ENCODE results near the gene NUDT16L1.
A peak's percentile ranks its signal among the peaks of the same experiment; 100 is the strongest.
"Not testable (repeated sequence)": the region's sequence is repeated elsewhere in the genome, so short reads cannot be mapped to it uniquely, and the experiment has no call there.

Gene NUDT16L1

DNA sequence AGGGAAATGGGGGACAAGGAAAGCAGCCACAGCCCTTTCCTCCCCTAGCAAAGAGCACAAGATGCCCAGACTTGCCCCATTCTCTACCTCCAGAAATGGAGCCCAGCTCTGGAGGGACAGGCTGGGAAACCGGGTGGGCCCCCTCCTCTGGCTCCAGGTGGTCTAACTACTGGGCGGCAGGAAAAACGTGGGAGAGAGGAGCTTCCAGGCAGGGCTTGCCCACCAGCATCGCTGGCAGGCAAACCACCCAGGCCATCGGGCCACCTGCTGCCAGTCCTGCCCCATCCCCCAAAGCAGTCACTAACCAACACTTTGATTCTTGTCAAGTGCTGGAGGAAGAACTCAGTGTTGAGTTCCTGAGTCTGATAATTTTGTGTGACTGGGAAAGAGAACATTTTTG, 25.1 kb downstream of the NUDT16L1 start:
- no peak for DNase-seq (ENCODE audit: low spot score)

DNA sequence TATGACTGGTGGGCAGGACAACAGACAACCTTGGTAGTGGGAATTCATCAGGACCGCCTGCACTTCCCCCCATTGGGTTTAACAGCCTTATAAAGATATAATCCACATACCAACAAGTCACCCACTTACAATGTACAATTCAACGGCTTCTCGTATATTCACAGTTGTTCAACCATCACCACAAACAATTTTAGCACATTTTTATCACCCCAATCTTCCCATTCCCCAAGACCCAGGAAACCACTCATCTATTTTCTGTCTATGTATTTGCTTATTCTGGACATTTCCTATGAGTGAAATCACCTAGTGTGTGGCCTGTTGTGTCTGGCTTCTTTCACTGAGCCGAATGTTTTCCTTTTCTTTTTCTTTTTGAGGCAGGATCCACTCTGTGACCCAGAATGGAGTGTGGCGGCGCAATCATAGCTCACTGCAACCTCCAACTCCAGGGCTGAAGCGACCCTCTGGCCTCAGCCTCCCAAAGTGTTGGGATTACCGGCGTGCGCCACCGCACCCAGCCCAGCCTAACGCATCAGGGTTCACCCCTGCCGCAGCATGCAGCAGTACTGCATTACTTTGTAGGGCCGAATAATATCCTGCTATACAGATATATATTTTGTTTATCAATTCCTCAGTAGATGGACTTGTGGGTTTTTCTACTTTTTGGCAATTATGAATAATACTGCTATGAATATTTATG, 29.9 kb downstream of the NUDT16L1 start:
- no peak for DNase-seq (ENCODE audit: low spot score)

DNA sequence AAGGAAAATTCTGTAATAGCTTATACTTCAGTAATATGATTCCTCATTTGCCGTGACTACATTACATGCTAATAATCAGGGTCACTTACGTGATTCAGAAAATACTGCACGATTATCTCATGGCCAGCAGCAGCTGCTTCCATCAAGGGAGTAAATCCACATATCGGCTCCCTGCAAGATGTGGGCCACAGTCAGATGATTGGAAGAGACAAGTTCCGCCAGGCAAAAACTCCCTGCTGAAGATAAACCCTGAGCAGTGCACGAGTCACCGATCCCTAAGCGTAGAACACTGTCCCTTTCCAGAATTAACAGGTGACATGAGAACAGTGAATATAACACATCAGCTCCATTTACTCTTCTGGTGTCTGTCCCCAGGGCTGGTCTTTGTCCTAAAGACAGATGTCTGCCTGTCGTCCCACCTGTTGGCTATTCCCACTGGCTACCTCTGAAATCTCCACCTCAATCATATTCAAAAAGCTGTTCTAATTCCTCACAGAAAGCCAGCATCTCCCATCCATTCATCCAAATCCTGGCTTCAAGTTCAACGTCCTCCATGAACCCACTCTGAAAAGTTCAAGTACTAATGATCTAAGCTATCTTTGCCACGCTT, 31.4 kb downstream of the NUDT16L1 start:
- DNase-seq (ENCODE audit: low spot score), result no peak

DNA sequence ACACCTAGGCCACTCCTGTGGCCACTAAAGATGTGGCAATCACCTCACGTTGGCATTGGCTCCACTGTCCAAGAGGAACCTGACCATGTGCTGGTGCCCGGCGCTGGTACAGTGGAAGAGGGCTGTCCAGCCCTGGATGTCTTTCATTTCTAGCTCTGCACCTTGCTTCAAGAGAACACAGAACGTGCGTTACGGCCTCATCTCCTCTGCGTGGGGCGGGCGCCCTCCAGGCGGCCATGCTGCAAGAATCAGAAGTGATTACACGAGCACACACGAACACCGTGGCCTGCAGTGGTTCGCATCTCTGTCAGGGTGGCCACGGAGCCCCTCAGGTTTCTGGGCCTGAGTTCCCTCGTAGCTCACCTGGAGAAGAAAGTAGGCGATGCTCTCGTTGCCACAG, 33.3 kb downstream of the NUDT16L1 start:
- DNase-seq (ENCODE audit: low spot score), result no peak

DNA sequence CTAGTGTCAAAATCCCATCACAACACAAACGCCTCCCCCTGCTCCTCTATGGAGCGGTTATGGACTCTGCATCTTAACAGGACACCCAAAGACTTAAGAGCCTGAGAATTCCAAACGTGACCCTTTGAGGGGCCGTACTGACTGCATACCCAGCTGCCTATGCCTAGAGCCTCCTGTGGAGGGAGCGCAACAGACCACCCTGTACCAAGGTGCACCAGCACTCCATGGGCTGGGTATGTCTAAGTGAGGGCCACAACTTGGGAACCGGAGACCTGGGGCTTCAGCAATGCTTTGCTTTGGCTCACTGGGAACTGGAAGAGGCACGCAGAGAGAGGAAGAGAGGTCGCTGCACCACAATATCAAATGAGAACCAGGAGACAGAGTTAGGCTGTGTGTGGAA, 35.3 kb downstream of the NUDT16L1 start:
- DNase-seq (ENCODE audit: low spot score), result no peak

DNA sequence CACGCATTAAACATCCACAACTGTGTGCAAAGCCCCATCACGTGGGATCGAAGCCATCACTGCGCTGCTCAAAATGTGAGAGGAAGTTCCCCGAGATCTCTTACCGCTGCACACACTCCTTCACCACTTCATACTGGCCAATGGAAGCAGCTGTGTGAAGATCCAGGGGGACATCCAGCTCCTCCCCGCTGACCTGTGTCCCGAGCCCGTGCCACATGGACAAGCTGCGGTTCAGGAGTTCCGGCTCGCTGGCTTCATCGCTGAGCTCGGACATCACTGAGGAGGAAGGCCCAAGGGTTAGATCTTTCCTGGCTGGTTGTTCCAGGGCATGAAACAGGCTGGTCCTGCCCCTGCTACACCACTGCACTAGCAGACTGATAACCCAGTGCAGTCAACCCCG, 36.5 kb downstream of the NUDT16L1 start:
- DNase-seq (ENCODE audit: low spot score), result no peak

DNA sequence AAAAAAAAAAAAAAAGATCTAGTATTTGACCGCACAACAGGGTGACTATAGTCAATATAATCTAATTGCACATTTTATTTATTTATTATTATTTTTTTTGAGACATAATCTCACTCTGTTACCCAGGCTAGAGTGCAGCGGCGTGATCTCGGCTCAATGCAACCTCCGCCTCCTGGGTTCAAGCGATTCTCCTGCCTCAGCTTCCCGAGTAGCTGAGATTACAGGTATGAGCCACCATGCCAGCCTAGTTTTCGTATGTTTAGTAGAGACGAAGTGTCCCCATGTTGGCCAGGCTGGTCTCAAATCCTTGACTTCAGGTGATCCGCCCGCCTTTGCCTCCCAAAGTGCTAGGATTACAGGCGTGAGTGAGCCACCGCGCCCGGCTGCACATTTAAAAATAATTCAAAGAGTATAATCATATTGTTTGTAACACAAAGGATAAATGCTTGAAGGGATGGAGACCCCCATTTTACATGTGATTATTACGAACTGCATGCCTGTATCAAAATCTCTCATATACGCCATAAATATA, 39.9 kb downstream of the NUDT16L1 start:
- no peak for DNase-seq (ENCODE audit: low spot score)

DNA sequence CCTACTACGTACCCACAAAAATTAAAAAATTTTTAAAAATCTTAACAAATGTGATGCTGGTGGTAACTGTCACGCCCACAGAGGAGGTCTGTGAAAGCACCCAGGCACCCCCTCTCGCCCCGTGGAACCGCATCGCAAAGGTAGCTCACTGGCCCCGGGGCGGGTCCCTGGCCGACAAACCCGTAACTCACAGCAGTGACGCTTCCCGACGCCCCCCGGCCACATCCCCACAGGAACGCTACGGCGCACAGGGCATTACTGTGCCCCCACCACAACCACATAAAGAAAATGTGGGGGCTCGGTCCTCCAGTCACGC, 40.3 kb downstream of the NUDT16L1 start:
- no peak for DNase-seq (ENCODE audit: low spot score)

DNA sequence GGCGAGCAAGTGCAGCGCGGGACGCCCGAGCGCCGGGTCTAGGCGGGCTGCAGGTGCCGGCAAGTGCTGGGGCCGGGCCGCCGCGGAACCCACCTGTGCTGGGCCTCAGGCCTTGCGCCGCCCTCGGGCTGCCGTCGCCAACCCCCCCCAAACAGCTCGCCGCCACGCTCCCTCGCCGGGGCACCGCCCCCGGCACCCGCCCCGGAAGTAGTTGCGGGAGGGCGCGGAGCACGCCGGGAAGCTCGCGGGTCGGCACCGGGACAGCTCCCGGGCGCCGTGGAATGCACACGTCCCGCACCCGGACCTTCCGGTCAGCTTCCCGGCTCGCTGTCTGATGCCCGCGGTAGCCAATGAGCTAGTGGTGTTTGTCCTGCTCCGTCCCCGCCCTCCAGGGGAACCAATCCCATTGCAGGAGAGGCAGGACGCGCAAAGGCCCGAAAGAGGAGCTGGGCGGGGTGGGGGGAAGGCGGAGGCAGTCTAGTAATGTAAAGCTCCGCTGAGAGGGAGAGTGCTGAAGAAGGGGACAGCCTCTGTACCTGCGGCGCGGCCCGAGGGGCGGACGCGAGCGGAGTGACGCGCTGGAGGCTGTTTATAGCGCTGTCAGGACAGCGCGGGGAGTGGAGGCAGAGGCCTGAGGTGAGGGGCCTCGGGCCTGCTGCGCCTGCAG, 40.8 kb downstream of the NUDT16L1 start, which contains the start of the genes ANKS3 and DNAAF8:
TSS of gene ANKS3 (minus strand) at position 209 of the 667 bp plus-strand sequence. CDS start 4,122 bp downstream, outside the sequence.
TSS of gene DNAAF8 (plus strand) at position 475 of the 667 bp plus-strand sequence. CDS start 1,978 bp downstream, outside the sequence.
- peak; percentile 99 for DNase-seq (ENCODE audit: low spot score)

DNA sequence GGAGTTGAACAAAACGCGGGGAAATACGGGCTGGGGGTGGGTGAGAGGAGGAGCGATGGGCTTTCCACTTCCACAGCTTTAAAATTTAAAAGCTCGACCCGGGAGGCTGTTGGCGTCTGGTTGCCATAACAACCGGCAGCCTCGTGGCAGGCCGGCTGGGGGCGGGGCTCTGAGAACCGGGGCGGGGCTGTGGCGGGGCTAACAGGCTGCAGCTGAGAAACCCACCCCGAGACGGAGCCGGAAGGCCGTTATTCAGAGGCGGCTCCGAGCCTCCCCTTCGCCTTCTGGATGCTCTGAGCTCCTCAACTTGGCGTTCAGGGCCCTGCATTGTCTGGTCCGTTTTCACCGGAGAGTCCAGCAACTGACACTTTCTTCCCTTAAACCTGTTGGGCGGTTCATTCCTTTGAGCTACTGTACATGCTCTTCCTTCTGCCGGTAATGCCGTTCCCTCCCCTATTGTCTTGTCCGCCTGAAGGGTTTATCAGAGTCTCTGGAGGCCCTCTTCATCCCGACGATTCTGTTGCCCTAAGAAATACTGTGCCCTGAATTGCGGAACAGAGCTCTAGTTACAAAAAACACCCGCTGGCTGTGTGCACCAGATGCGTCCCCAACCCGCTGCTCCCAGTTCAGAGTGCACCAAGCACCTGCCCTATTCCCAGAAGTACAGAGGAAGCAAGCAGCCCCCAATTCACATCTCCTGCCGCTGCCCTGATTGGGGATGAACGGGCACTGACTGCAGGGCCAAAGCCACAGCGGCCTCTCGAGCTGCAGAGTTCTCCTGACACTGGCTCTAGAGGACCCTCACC, 41.6 kb downstream of the NUDT16L1 start:
- peak; percentile 93 for DNase-seq (ENCODE audit: low spot score)

DNA sequence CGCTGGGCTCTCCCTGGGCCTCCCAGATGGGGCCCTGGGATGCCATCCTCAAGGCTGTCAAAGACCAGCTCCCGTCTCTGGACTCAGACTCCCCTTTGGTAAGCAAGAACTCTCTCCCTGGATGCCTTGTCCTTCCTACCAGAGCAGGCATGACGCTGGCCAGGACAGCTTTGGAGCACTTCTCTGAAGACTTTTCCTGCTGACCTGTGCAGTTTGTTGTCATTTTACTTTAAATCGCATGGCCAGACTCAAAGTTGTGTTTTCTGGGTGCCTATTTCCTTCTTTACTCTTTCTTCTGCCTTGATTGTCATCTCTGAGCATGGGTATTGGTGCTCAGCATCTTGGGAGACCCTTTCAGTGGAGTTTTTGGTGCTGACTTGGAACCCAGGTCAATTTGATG, 43.2 kb downstream of the NUDT16L1 start:
- no peak for DNase-seq (ENCODE audit: low spot score)

DNA sequence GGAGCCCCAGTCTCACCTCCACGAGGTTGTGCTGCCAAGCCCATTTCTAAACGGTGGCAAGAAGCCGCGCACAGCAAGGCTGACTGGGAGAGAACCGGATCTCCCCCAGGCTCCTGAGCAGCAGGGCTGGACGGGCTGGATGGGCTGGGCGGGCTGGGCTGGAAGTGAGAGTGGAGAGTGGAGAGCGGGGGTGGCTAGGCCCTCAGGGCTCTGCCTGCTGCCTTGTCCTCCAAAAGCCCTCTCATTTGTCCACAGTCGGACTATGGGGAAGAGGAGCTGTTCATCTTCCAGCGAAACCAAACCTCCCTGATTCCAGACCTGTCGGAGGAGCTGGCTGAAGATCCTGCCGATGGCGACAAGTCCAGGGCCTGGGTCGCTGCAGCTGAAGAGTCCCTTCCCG, 44.2 kb downstream of the NUDT16L1 start:
- no peak for DNase-seq (ENCODE audit: low spot score)

DNA sequence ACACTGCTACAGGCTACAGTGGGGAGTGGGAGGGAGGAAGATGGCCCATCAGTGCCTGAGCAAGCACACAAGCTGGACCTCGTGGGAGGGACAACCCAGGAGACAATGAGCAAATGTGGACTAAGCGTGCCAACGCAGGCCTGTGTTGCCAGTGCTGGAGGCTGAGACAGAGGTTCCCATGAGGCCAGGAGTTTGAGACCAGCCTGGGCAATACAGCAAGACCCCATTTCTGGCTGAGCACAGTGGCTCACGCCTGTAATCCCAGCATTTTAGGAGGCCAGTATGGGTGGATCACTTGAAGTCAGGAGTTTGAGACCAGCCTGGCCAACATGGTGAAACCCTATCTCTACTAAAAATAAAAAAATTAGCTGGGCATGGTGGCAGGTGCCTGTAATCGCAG, 45.0 kb downstream of the NUDT16L1 start:
- DNase-seq (ENCODE audit: low spot score), result not testable (repeated sequence)

DNA sequence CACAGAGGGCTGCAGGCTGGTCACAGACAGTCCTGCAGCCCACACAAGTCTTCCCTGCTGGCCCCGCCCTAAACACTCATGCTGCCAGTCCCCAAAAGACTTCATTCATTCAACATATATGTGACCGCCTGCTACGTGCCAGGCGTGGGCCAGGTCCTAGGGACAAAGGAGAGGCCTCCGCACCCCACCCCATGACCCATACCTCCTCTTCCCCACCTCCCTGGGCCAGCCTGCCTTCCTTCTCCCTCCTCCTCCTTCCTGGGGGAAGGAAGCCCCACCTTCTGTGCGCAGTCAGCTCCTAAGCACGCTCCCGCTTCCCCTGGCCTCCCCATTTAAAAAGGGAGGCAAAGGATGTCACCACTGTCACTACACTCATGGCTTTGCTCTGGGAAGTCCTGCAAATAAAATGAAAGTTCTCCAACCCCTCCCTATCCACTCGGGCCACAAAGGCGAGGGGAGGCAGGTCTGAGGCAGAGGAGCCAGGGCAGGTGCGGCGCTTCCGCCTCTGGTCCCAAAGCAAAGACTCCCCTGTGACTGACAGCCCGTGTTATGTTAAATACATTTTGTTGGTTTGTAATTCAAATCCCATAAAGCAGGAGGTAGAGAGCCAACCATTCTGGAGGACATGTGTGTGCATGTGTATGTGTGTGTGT, 50.0 kb downstream of the NUDT16L1 start:
- no peak for DNase-seq (ENCODE audit: low spot score)

DNA sequence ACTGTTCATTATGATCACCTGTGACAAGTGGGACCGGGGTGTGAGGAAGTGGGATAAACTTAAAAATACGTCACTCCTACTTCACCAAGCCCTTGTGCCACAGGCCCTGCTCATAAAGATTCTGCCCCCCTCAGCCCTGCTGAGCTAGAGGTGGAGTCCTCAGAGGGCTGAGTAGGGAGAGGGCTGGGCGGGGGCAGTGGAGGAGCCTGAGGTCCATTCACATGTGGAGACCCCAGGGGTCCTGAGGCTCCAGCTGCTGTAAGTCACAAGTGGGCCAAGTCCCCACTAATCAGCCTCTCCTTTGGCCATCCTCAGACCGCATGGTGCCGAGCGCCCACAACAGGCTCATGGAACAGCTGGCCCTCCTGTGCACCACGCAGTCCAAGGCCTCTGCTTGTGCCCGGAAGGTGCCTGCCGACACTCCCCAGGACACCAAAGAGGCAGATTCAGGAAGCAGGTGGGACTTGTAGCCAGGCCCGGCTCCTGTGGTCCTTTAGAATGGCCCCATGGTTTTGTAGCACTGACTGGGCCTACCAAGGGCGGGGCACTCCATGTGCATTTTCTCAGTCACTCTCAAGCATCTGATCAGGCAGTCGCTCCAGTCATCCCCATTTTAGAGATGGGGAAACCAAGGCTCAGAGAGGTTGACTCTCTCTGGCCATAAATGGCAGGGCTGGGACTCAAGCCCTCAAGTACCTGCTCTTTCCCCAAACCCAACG, 51.4 kb downstream of the NUDT16L1 start:
- no peak for DNase-seq (ENCODE audit: low spot score)

DNA sequence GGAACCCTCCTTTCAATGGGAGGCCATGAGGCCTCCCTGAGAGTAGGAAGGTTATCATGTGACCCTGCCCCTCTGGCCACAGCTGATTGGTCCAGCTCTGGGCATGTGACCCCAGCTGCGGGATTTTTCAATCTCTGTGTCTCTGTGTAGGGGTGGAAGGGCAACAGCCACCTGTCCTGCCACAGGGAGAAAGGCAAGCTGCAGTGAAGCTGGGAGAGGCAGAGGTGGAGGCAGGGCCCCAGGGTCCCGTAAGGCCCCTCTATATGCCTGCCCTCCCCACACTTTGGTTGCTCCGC, 51.9 kb downstream of the NUDT16L1 start:
- DNase-seq (ENCODE audit: low spot score), result no peak
